Measurements from ENCODE around the gene TMEM263.

DNA sequence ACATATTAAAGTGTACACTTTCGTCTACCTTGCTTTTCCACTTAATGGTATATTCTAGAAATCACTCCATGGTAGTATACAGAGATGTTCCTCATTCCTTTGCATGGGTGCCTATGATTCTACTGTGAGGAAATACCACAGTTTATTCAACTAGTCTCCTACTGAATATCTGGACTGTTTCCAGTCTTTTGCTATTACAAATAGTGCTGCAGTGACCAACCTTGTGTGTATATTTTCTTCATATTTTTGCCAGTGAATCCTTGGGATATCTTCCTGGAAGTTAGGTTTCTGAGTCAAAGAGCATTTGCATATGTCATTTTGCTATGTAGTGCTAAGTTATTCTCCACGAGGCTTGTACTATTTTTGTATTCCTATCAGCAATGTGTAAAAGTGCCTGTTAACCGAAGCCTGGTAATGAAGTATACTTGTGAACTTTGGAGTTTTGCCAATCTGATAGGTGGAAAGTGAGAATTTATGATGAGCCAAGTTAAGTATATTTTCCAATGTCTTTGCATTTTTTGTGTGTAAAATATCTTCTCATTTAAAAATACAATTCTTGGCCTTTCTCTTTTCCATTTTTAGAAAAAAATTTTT lies 31.3 kb upstream of the TMEM263 start:
- TF ChIP-seq CTCF (IDR thresholded peaks at IDR 0.05) (no peak), POLR2AphosphoS5 (IDR thresholded peaks at IDR 0.05; ENCODE audit: insufficient read depth in 1 of 2, low read depth in 1 of 2) (no peak)

Data from vagina (tissue), 2 donors.